ENCODE data around the gene PIP5KL1. TPM values are rescaled to one million over a fixed set of nuclear protein-coding genes. Genes with fewer than 3 reads are reported as not detected.
"Not testable (repeated sequence)": the region's sequence is repeated elsewhere in the genome, so short reads cannot be mapped to it uniquely, and the experiment has no call there.

PIP5KL1 gene
- total RNA-seq, 1 experiment from 2014 or later = 0.17 TPM

DNA sequence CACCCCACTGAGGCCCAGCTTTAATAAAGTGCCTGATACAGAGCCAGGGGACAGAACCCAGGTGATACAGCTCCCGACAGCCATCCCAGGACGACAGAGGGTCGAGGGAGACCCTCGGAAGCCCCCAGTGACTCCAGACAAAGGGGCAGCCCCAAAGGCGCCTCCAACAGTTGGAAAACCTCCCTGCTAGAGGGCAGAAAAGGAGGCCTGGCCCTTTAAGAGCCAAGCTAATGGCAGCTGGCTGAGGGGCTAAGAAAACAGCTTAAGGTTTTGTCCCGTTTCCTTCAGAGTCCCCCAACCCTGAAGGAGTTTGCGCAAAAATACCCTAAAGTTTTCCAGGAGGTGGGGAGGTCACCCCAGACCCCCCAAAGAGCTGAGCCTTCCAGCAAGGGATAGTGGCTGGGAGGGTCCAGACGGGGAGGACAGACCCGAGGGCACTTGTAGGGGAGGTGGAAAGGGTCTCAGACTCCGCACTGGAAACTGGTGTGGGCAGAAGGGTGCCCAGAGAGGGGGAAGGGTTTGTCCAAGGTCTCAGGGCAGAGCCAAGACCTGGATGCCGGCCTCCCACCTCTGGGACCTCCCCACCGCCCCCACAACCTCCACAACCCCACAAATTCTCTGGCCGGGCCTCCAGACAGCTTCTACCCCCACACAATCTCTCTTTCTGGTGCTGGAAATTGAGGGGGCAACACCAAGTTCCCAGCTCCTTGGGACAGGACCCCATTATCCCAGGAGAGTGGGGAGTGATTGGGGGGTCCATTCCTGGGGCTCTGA lies 44.9 kb downstream of the PIP5KL1 start:
- DNase-seq = no peak
- Mint-ChIP-seq H3K27ac (ENCODE audit: unreplicated experiment) (no peak overlapping the region), H3K36me3 (ENCODE audit: insufficient read depth, unreplicated experiment) (peaks cover 10% of the 10 kb centered on the region), H3K9me3 (ENCODE audit: low read depth, unreplicated experiment) (no peaks in the 10 kb centered on the region), H3K27me3 (ENCODE audit: unreplicated experiment) (no peaks in the 10 kb centered on the region), H3K4me3 (ENCODE audit: low read depth, unreplicated experiment) (no peak overlapping the region), H3K4me1 (ENCODE audit: low read depth, unreplicated experiment) (peaks cover 11% of the 10 kb centered on the region)
- TF ChIP-seq, protein P1, sequence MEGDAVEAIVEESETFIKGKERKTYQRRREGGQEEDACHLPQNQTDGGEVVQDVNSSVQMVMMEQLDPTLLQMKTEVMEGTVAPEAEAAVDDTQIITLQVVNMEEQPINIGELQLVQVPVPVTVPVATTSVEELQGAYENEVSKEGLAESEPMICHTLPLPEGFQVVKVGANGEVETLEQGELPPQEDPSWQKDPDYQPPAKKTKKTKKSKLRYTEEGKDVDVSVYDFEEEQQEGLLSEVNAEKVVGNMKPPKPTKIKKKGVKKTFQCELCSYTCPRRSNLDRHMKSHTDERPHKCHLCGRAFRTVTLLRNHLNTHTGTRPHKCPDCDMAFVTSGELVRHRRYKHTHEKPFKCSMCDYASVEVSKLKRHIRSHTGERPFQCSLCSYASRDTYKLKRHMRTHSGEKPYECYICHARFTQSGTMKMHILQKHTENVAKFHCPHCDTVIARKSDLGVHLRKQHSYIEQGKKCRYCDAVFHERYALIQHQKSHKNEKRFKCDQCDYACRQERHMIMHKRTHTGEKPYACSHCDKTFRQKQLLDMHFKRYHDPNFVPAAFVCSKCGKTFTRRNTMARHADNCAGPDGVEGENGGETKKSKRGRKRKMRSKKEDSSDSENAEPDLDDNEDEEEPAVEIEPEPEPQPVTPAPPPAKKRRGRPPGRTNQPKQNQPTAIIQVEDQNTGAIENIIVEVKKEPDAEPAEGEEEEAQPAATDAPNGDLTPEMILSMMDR (IDR thresholded peaks at IDR 0.05; ENCODE audit: unreplicated experiment) = no peak
- CTCF ChIA-PET = interaction anchor here (1.1 kb wide), 1 partner anchor 53 kb away, joined by 3 read pairs; no protein-coding TSS in a partner anchor
- no TSS peak for BruUV-seq (replicated peaks)
- intact Hi-C loops (cut with micrococcal nuclease; ENCODE audit: unreplicated experiment) = no loop called here

DNA sequence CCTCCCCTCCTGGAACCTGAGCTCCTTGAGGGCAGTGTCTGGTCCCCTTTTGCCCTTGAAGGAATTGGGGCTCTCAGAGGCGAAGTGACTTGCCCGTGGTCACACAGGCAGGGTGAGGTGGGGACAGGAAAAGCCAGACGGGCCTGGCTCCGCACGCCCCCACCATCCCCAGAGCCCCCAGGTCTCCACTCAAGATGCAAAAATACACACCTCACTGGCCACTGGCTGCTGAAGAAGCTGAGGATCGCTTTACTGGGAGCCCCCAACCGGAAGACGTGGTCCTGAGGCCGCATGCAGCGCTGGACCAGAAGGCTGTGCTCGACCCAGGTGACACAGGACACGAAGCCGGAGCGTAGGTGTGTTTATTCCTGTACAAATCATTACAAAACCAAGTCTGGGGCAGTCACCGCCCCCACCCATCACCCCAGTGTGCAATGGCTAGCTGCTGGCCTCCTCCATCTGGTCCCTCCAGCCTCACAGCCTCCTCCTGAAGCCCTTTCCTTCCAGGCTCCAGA lies 45.5 kb downstream of the PIP5KL1 start:
- BruUV-seq (replicated peaks) = no TSS peak
- Mint-ChIP-seq H3K4me3 (ENCODE audit: low read depth, unreplicated experiment) (peak overlapping the region; percentile 27), H3K9me3 (ENCODE audit: low read depth, unreplicated experiment) (no peaks in the 10 kb centered on the region), H3K27ac (ENCODE audit: unreplicated experiment) (peak overlapping the region; percentile 76), H3K4me1 (ENCODE audit: low read depth, unreplicated experiment) (peaks cover 11% of the 10 kb centered on the region), H3K36me3 (ENCODE audit: insufficient read depth, unreplicated experiment) (peaks cover 10% of the 10 kb centered on the region), H3K27me3 (ENCODE audit: unreplicated experiment) (no peaks in the 10 kb centered on the region)
- no peak for DNase-seq
- TF ChIP-seq, protein P1 (IDR thresholded peaks at IDR 0.05; ENCODE audit: unreplicated experiment) = no peak
- intact Hi-C loops (cut with micrococcal nuclease; ENCODE audit: unreplicated experiment) = no loop called here
- CTCF ChIA-PET = interaction anchor here (1.1 kb wide), 1 partner anchor 54 kb away, joined by 3 read pairs; no protein-coding TSS in a partner anchor

DNA sequence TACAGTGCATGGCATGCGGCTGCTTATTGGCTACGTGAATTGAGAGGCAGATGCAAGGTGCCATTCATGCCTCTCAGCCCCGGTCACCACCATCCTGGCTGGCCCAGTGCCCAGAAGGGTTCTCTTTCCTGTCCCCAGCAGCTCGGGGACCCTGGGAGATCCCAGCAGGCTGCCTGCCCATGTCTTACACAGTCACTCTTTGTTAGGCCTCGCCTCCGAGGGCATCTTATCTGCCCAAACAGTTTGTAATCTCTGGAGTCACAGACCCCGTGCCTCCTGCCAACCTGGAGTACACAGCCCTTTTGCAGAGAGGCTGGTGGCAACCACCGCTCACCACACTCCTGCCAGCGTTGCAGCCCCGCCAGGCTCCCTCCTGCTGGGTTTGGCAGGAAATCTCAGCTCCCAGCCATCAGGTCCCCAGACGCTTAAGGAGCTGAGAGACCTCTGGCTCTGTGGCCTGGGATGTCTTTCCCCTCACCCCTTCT lies 46.1 kb downstream of the PIP5KL1 start:
- CTCF ChIA-PET = no interaction called here
- peak overlapping the region; percentile 76 for H3K27ac Mint-ChIP-seq (ENCODE audit: unreplicated experiment)
- intact Hi-C loops (cut with micrococcal nuclease; ENCODE audit: unreplicated experiment) = no loop called here
- H3K36me3 Mint-ChIP-seq (ENCODE audit: insufficient read depth, unreplicated experiment) = peaks cover 10% of the 10 kb centered on the region
- peak overlapping the region; percentile 27 for H3K4me3 Mint-ChIP-seq (ENCODE audit: low read depth, unreplicated experiment)
- no peaks in the 10 kb centered on the region for H3K27me3 Mint-ChIP-seq (ENCODE audit: unreplicated experiment)
- H3K9me3 Mint-ChIP-seq (ENCODE audit: low read depth, unreplicated experiment) = no peaks in the 10 kb centered on the region
- peaks cover 11% of the 10 kb centered on the region for H3K4me1 Mint-ChIP-seq (ENCODE audit: low read depth, unreplicated experiment)
- DNase-seq = peak; percentile 84
- TF ChIP-seq, protein P1 (IDR thresholded peaks at IDR 0.05; ENCODE audit: unreplicated experiment) = no peak
- no TSS peak for BruUV-seq (replicated peaks)

DNA sequence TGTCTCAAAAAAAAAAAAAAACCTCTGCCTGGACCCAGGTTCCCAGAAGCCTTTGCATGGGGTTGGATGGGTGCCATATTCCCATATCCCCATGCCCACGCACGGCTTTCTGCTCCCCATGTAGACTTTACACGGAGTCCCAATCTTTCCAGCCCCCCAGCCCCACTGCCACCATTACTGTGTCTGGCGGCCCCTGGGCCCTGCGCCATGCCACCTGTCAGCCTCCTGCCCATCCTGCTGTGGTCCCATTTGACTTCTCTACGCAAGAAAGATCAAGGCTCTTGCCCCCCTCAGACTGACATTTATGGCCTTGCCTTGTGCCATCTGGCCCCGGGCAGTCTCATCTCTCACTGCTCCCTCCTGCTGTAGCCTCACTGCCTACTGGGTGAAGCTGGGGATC lies 46.6 kb downstream of the PIP5KL1 start:
- CTCF ChIA-PET = no interaction called here

DNA sequence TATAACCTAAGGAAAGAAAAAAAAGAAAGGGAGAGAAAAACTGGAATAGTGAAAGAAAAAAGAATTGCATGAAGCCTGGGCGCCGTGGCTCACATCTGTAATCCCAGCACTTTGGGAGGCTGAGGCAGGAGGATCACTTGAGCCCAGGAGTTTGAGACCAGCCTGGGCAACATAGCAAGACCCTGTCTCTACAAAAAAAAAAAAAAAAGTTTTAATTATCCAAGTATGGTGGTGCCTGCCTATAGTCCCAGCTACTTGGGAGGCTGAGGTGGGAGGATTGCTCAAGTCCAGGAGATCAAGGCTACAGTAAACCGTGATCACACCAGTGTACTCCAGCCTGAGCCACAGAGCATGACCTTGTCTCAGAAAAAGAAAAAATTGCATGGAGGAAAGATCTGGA lies 48.9 kb downstream of the PIP5KL1 start:
- H3K9me3 Mint-ChIP-seq (ENCODE audit: low read depth, unreplicated experiment); CTCF ChIA-PET; DNase-seq; H3K27me3 Mint-ChIP-seq (ENCODE audit: unreplicated experiment); intact Hi-C loops (cut with micrococcal nuclease; ENCODE audit: unreplicated experiment); H3K4me3 Mint-ChIP-seq (ENCODE audit: low read depth, unreplicated experiment); H3K27ac Mint-ChIP-seq (ENCODE audit: unreplicated experiment); BruUV-seq (replicated peaks): not testable (repeated sequence)
- peaks cover 21% of the 10 kb centered on the region for H3K36me3 Mint-ChIP-seq (ENCODE audit: insufficient read depth, unreplicated experiment)
- H3K4me1 Mint-ChIP-seq (ENCODE audit: low read depth, unreplicated experiment) = peaks cover 11% of the 10 kb centered on the region

More for the DNA sequence above, 46.6 kb downstream of the PIP5KL1 start:
- no peaks in the 10 kb centered on the region for H3K9me3 Mint-ChIP-seq (ENCODE audit: low read depth, unreplicated experiment)
- H3K27ac Mint-ChIP-seq (ENCODE audit: unreplicated experiment) = peak overlapping the region; percentile 76
- H3K36me3 Mint-ChIP-seq (ENCODE audit: insufficient read depth, unreplicated experiment) = peaks cover 13% of the 10 kb centered on the region
- H3K4me1 Mint-ChIP-seq (ENCODE audit: low read depth, unreplicated experiment) = peaks cover 11% of the 10 kb centered on the region
- peak overlapping the region; percentile 27 for H3K4me3 Mint-ChIP-seq (ENCODE audit: low read depth, unreplicated experiment)
- H3K27me3 Mint-ChIP-seq (ENCODE audit: unreplicated experiment) = no peaks in the 10 kb centered on the region
- BruUV-seq (replicated peaks) = no TSS peak
- no peak for DNase-seq
- intact Hi-C loops (cut with micrococcal nuclease; ENCODE audit: unreplicated experiment) = no loop called here
- TF ChIP-seq, protein P1 (IDR thresholded peaks at IDR 0.05; ENCODE audit: unreplicated experiment) = no peak
